ENCODE measurements around the gene ERVMER34-1.

GRCh38 chr4:52714597-52715254 is 36.5 kb downstream of the ERVMER34-1 start:
- TF ChIP-seq CTCF (IDR thresholded peaks at IDR 0.05) (no peak), POLR2A (IDR thresholded peaks at IDR 0.05) (no peak)

Data from body of pancreas (tissue), 4 donors.